Tibial nerve (tissue), 4 donors: ENCODE results near the gene OSR1. TPM values are rescaled to one million over a fixed set of nuclear protein-coding genes. Genes with fewer than 3 reads are reported as not detected.

Experiments used
- DNase-seq, 2 donors: peaks; one replicate each; pipeline ENCODE4 v3.0.0-alpha.2; 2019; ENCODE audit warnings: low spot score in 2 of 2
- H3K27ac ChIP-seq, 4 donors: fragments of 200-600 bp; sonication (generic) in 3 of 4; one replicate each; pipeline ENCODE4 v1.5.1; 2017 to 2019; ENCODE audit warnings: mild to moderate bottlenecking in 1 of 4
- H3K27me3 ChIP-seq, 2 donors: fragments of 200-600 bp; sonication (generic) in 1 of 2; one replicate each; pipeline versions ENCODE4 v1.5.1 to v1.6.0; 2017 to 2019
- H3K36me3 ChIP-seq, 3 donors: fragments of 200-600 bp; sonication (generic); one replicate each; pipeline ENCODE4 v1.5.1; 2018 to 2019
- H3K4me1 ChIP-seq, 4 donors: fragments of 200-600 bp; sonication (generic) in 3 of 4; one replicate each; pipeline ENCODE4 v1.5.1; 2017 to 2019
- H3K4me3 ChIP-seq, 4 donors: fragments of 200-600 bp; sonication (generic) in 3 of 4; one replicate each; pipeline ENCODE4 v1.5.1; 2017 to 2019; ENCODE audit warnings: mild to moderate bottlenecking in 1 of 4, moderate library complexity in 1 of 4
- H3K9me3 ChIP-seq, 4 donors: fragments of 200-600 bp; sonication (generic) in 3 of 4; one replicate each; pipeline ENCODE4 v1.5.1; 2017 to 2019
- CTCF ChIP-seq, 5 experiments: fragments of 200-600 bp in 3 of 5; fragments of 450-650 bp in 2 of 5; sonication (generic) in 3 of 5; IDR thresholded peaks; one replicate each; pipeline ENCODE4 v1.5.1; 2016 to 2019; ENCODE audit warnings: antibody characterized with exemption in 5 of 5, mild to moderate bottlenecking in 3 of 5, moderate library complexity in 2 of 5
- EP300 ChIP-seq, 2 donors: sonication (generic); formaldehyde crosslinking; IDR thresholded peaks; one replicate each; pipeline ENCODE4 v1.6.1; 2017; ENCODE audit warnings: antibody characterized with exemption in 2 of 2, mild to moderate bottlenecking in 1 of 2
- POLR2A ChIP-seq, 2 donors: fragments of 450-650 bp; IDR thresholded peaks; one replicate each; pipeline ENCODE4 v1.6.1; 2017; ENCODE audit warnings: antibody characterized with exemption in 2 of 2, mild to moderate bottlenecking in 2 of 2, moderate library complexity in 2 of 2
- WGBS, 2 donors: methylation state at CpG; one replicate each; pipeline ENCODE4 v1.1.5; 2018; 5-methylcytosine and 5-hydroxymethylcytosine counted together
- total RNA-seq, 4 donors: library from RNA; depleted of rRNA; stranded (reverse); fragments of >200 nt; gene quantifications; one replicate each; pipeline ENCODE4 v1.1.0, GENCODE V29; 2016

OSR1 gene
- total RNA-seq, 4 donors from 2014 or later, result 8.5 to 22.7 (median 17.9) TPM

- Histone ChIP-seq H3K36me3 (peaks cover 0 to 5% (median 0%) of the 10 kb centered on the region in 3 donors), H3K4me1 (no peaks in the 10 kb centered on the region), H3K27me3 (no peaks in the 10 kb centered on the region), H3K27ac (no peak overlapping the region), H3K4me3 (no peak overlapping the region), H3K9me3 (no peaks in the 10 kb centered on the region)
- 23 to 26% methylated on average over 2 of the region's 2 CpGs for WGBS, 2 donors
- no peak for DNase-seq
- no peak for TF ChIP-seq POLR2A (IDR thresholded peaks at IDR 0.05)
- no peak for TF ChIP-seq EP300 (IDR thresholded peaks at IDR 0.05)
Measured at GRCh38 chr2:19329445-19329844, 29.0 kb downstream of the OSR1 start.

- no peak overlapping the region for H3K4me3 ChIP-seq
- H3K9me3 ChIP-seq, result no peaks in the 10 kb centered on the region
- no peaks in the 10 kb centered on the region for H3K4me1 ChIP-seq
- no peaks in the 10 kb centered on the region for H3K27me3 ChIP-seq
- no peak overlapping the region for H3K27ac ChIP-seq
- no peak for DNase-seq
- TF ChIP-seq POLR2A (IDR thresholded peaks at IDR 0.05), result no peak
- peaks cover 0 to 5% (median 0%) of the 10 kb centered on the region in 3 donors for H3K36me3 ChIP-seq
Measured at GRCh38 chr2:19327496-19327895, 30.9 kb downstream of the OSR1 start.

GRCh38 chr2:19321946-19322345, 36.5 kb downstream of the OSR1 start:
- Histone ChIP-seq H3K27ac (no peak overlapping the region), H3K4me1 (no peaks in the 10 kb centered on the region), H3K4me3 (no peak overlapping the region), H3K27me3 (no peaks in the 10 kb centered on the region), H3K36me3 (peaks cover 0 to 17% (median 0%) of the 10 kb centered on the region in 3 donors), H3K9me3 (no peaks in the 10 kb centered on the region)
- no peak for DNase-seq
- TF ChIP-seq POLR2A (IDR thresholded peaks at IDR 0.05) (no peak), CTCF (IDR thresholded peaks at IDR 0.05) (no peak), EP300 (IDR thresholded peaks at IDR 0.05) (no peak)

- H3K4me3 ChIP-seq, result no peak overlapping the region
- peaks cover 0 to 17% (median 0%) of the 10 kb centered on the region in 3 donors for H3K36me3 ChIP-seq
- no peaks in the 10 kb centered on the region for H3K4me1 ChIP-seq
- no peak for DNase-seq
- no peak overlapping the region for H3K27ac ChIP-seq
- H3K27me3 ChIP-seq, result no peaks in the 10 kb centered on the region
- WGBS, 2 donors, result 95 to 98% methylated on average over 1 of the region's 1 CpG
- TF ChIP-seq POLR2A (IDR thresholded peaks at IDR 0.05), result no peak
- TF ChIP-seq CTCF (IDR thresholded peaks at IDR 0.05), result no peak
- no peak for TF ChIP-seq EP300 (IDR thresholded peaks at IDR 0.05)
- H3K9me3 ChIP-seq, result no peaks in the 10 kb centered on the region
Measured at GRCh38 chr2:19320813-19321212, 37.6 kb downstream of the OSR1 start.

- 33 to 70% methylated on average over 2 to 3 of the region's 3 CpGs for WGBS, 2 donors
- H3K9me3 ChIP-seq, result no peaks in the 10 kb centered on the region
- H3K27ac ChIP-seq, result no peak overlapping the region
- no peak for DNase-seq
- H3K4me1 ChIP-seq, result no peaks in the 10 kb centered on the region
- H3K36me3 ChIP-seq, result peaks cover 0 to 17% (median 0%) of the 10 kb centered on the region in 3 donors
- H3K27me3 ChIP-seq, result no peaks in the 10 kb centered on the region
- TF ChIP-seq CTCF (IDR thresholded peaks at IDR 0.05) (no peak), EP300 (IDR thresholded peaks at IDR 0.05) (no peak), POLR2A (IDR thresholded peaks at IDR 0.05) (no peak)
- no peak overlapping the region for H3K4me3 ChIP-seq
Measured at GRCh38 chr2:19319698-19320097, 38.7 kb downstream of the OSR1 start.

- TF ChIP-seq POLR2A (IDR thresholded peaks at IDR 0.05) (no peak), CTCF (IDR thresholded peaks at IDR 0.05) (no peak), EP300 (IDR thresholded peaks at IDR 0.05) (no peak)
- 93 to 97% methylated on average over 3 of the region's 3 CpGs for WGBS, 2 donors
- H3K36me3 ChIP-seq, result peaks cover 0 to 18% (median 0%) of the 10 kb centered on the region in 3 donors
- no peak overlapping the region for H3K27ac ChIP-seq
- H3K27me3 ChIP-seq, result no peaks in the 10 kb centered on the region
- no peak for DNase-seq
- H3K4me3 ChIP-seq, result no peak overlapping the region
- H3K9me3 ChIP-seq, result no peaks in the 10 kb centered on the region
- H3K4me1 ChIP-seq, result no peaks in the 10 kb centered on the region
Measured at GRCh38 chr2:19319064-19319463, 39.4 kb downstream of the OSR1 start.
